ENCODE data around the gene IGFL2.
"Not testable (repeated sequence)": the region's sequence is repeated elsewhere in the genome, so short reads cannot be mapped to it uniquely, and the experiment has no call there.

The IGFL2 gene

DNA sequence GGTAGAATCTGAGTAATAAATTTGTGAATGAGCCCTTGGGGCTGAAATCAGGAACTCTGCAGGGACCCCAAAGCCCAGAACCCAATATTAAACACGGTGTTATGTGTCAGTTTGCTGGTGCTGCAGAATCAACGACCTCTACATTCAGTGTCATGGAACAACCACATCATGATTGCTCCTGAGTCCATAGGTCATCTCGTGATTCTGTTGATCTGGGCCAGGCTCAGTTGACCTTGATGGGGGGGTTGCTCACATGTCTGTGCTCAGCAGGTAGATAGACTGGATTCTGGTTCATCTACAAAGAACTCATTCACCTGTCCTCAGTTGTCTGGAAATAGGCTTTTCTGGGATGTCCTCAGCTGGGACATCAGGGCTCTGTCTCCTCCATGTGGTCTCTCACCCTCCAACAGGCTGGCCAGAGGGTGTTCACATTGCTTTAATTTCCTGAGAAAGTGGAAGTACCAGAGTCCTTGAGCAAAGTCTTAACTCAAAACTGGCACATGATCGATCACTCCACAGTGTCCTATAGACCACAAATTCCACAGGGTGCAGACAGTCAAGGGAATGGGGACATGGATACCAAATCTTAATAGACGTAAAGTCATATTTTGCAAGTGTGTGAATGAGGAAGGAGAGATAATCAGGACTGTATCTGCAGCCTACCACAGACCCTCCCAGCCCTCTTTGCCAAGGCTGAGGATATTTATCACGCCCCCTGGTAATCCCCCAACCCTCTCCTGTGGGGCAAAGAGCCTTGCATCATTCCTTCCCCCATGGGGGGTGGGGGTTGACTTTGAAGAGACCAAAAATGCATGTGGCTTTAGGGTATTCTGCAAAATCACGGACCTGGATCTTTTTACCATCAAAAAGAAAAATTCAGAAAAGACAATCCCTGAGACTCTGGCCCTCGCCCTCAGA, 42.2 kb downstream of the IGFL2 start:
- no peak for DNase-seq (ENCODE audit: low read depth in 2 of 2, low spot score in 1 of 2)

- DNase-seq (ENCODE audit: low read depth in 2 of 2, low spot score in 1 of 2) = no peak
These were observed 43.3 kb downstream of the IGFL2 start for GRCh38 chr19:46191356-46191755.

DNA sequence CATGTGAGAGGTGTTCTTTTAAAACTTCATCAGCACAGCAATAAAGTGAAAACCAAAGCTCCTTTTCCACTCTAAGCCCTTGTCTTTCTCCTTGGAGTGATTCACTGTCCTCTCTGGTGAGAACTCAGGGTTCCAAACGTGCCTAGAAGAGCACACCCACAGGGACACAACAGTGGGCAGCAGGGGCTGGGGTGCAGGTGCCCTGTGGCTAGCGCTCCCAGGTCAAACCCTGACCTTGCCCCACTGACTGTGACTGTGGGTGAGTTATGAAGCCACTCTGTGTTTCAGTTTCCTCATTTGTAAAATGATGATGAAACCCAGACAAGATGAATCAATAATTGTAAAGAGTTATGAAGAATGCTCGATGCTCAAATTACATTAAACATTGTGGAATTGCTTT, 43.9 kb downstream of the IGFL2 start:
- no peak for DNase-seq (ENCODE audit: low read depth in 2 of 2, low spot score in 1 of 2)

DNA sequence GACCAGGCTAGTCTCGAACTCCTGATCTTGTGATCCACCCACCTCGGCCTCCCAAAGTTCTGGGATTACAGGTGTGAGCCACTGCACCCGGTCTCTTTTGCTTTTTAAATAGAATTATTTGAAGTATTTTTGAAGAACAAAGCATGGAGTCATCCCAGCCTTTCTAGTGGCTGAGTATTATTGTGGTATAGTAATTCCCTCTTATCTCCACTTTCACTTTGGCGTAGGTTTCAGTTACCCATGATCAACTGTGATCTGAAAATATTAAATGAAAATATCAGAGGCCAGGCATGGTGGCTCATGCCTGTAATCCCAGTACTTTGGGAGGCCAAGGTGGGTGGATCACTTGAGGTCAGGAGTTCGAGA, 44.6 kb downstream of the IGFL2 start:
- DNase-seq (ENCODE audit: low read depth in 2 of 2, low spot score in 1 of 2) = not testable (repeated sequence)

DNA sequence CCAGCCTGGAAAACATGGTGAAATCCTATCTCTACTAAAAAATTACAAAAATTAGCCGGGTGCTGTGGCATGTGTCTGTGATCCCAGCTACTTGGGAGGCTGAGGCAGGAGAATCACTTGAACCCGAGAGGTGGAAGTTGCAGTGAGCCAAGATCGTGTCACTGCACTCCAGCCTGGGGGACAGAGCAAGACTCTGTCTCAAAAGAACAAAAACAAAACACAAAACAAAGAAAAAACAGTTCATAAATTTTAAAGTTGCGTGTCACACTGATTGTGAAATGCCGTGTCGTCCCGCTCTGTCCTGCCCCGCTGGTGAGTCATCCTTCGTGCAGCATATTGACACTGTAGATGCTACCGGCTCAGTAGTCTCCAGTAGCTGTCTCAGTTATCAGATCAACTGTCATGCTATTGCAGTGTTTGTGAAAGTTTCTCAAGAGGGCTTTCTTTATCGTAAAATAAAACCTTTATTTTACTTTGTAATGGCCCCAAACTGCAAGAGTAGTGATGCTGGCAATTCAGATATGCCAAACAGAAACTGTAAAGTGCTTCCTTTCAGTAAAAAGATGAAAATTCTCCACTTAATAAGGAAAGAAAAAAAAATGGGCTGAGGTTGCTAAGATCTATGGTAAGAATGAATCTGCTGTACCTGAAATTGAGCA, 45.1 kb downstream of the IGFL2 start:
- DNase-seq (ENCODE audit: low read depth in 2 of 2, low spot score in 1 of 2) = no peak

GRCh38 chr19:46193678-46194077, 45.6 kb downstream of the IGFL2 start:
- no peak for DNase-seq (ENCODE audit: low read depth in 2 of 2, low spot score in 1 of 2)

DNA sequence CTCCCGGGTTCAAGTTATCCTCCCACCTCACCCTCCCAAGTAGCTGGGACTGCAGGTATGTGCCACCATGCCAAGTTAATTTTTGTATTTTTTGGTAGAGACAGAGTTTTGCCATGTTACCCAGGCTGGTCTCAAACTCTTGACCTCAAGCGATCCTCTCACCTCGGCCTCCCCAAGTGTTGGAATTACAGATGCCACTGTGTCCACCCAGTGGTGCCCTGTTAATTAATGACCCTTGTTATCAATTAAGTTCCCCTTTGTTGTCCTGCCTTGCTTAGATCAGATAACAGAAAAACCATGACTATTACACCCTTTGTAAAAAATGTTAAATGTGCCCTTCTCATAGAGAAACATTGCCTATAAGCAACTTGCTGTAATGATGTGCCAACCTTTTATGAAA, 47.1 kb downstream of the IGFL2 start:
- DNase-seq (ENCODE audit: low read depth in 2 of 2, low spot score in 1 of 2) = no peak

DNA sequence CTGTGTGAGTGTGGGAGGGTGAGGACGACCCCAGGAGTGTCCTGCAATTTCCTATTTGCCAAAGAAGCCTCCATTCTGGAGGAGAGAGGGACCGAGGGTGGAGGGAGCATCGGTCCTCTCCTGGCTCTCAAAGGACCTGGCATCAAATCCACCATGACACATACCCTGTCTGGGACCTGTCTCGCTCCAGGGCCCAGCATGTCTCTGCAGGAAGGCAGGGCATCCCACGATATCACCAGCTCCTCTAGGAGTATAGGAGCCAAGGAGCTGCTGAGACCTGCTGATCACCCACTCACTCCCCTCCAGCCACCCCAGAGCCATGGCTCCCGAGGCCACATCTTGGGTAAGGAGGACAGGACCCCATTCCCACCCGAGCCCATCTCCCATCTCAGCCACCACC, 47.9 kb downstream of the IGFL2 start:
- not testable (repeated sequence) for DNase-seq (ENCODE audit: low read depth in 2 of 2, low spot score in 1 of 2)

- no peak for DNase-seq (ENCODE audit: low read depth in 2 of 2, low spot score in 1 of 2)
These were observed 48.5 kb downstream of the IGFL2 start for GRCh38 chr19:46196410-46197124.

DNA sequence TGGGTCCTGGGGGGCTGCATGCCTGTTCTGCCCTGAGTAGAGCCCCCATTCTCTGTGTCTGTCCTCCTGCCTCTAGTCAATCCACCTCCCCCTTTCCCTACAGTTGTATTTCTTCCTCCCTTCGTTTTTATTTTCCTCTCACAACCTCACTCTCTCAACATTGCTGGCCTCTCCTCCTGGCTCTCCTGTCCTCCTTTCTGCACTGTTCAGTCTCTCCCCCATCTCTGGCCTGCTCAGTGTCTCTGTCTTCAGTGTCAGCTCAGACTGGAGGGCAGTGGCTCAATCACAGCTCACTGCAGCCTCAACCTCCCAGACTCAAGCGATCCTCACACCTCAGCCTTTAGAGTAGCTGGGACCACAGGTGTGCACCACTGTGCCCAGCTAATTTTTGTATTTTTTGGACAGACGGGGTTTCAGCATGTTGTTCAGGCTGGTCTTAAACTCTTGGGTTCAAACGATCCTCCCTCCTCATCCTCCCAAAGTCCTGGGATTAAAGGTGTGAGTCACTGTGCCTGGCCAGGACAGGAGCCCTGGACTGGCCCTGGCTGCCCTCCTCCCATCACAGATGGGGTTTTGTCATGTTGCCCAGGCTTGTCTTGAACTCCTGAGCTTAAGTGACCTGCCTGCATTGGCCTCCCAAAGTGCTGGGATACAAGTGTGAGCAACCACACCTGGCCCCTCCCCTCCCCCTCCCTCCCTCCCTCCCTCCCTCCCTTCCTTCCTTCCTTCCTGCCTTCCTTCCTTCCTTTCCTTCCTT, 49.5 kb downstream of the IGFL2 start:
- DNase-seq (ENCODE audit: low read depth in 2 of 2, low spot score in 1 of 2) = no peak

DNA sequence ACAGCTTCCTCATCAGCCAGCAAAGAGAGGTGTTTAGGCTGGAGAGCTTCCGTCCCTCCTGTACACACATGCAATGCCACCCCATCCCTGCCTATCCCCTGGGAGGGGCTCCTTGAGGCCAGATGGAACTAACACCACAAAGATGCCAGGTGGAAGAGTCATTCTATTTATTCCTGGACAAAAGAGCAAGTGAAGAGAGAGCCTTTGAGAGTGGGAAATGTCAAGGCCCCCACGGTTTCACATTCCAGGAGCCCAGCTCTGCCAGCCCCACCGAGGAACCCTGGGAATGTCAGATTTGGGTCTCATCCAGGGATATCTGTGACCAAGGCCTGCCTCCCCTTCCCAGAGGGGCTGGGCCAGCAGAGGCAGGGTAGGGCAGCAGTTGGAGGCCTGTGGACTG, 50.7 kb downstream of the IGFL2 start:
- no peak for DNase-seq (ENCODE audit: low read depth in 2 of 2, low spot score in 1 of 2)

DNA sequence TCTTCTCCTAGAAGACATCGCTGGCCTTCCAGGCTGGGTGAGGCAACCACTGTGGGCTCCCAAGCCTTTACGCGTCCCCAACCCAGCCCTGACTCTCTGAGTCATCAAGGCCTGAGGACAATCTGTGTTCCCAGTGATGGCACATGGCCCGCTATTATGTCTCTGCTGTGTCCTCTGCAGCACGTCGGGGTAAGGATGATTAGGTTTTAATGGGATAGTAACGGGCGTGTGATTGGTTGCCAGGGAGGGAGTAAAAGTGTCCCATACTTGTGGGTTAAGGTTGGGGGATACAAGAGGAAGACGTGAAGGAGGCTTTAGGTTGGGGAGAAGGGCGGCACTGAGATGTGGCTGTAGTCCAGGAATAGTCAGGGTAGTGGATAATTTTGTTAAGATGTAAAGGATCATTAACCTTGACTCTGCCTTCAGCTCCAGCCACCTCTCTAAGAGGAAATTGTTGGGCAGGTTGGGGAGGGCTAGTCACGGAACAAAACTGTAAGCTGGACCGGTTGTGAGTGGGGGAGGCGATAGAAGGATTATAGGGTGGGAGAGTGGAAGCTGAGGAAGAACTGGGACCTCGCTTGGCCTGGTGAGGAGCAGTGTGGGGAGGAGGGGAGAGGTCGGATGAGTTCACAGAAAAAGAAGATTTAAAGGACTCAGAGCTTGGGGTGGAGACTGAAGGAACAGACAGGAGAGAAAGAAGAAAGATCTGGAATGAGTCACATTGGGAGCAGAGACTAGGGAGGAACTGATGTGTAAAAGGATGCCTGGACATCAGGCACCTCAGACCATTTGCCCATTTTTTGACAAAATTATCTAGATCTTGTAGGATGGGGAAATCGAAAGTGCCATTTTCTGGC, 53.6 kb downstream of the IGFL2 start:
- no peak for DNase-seq (ENCODE audit: low read depth in 2 of 2, low spot score in 1 of 2)

- no peak for DNase-seq (ENCODE audit: low read depth in 2 of 2, low spot score in 1 of 2)
These were observed 54.4 kb downstream of the IGFL2 start for GRCh38 chr19:46202426-46202825.

- DNase-seq (ENCODE audit: low read depth in 2 of 2, low spot score in 1 of 2) = no peak
These were observed 55.1 kb downstream of the IGFL2 start for GRCh38 chr19:46202872-46203860.

DNA sequence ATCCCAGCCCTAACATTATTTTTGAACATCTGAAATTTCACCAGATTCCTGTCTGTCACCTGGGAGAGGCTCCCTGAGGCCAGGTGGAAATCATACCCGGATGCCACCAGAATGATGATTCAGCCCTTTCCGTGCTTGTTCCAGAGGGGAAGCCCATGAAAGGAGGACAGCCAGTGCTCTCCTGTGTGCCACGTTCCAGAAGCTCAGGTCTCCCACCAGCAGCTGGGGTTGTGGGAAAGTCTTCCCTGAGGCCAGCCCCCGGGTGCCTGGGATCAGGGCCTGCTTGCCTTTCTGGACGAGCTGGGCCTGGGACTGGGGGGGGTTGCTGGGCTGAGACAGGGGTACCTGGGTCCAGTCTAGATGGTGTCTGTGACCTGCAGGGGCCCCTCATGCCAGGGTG, 56.0 kb downstream of the IGFL2 start:
- DNase-seq (ENCODE audit: low read depth in 2 of 2, low spot score in 1 of 2) = no peak

DNA sequence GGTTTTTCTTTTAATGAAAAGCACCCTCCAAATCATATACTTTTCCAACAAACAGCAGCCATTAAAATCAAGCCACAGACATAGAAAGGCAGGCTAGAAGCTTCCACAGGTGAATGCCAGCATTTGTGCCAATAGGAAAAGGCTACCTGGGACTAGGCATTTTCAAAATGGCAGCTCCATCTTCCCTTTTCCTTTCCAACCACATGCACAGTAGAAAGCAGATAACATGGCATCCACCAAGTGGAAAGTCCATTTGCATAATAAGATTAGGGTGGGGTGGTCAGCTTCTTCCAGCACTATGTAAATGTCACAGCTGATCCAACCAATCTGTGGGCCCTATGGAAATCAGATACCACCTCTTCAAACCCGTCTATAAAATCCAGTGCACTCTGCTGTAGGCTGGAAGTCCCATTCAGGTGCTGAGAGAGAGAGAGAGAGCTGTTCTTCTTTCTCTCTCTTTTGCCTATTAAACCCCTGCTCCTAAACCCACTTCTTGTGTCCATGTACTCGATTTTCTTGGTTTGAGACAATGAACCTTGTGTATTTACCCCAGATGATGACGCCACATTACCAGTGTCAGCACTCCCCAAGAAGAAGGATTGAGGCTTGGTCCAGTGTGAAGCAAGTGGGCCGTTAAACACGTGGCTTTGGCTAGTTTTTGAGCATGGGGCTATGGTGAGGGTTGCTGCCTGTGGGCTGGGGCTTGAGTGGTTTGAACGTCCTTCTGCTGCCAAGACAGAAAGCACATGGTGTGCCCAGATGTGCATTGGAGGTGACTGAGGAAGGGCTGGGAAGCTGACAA, 57.3 kb downstream of the IGFL2 start:
- no peak for DNase-seq (ENCODE audit: low read depth in 2 of 2, low spot score in 1 of 2)

- DNase-seq (ENCODE audit: low read depth in 2 of 2, low spot score in 1 of 2) = no peak
These were observed 58.1 kb downstream of the IGFL2 start for GRCh38 chr19:46206176-46206575.

GRCh38 chr19:46206682-46207081, 58.6 kb downstream of the IGFL2 start:
- no peak for DNase-seq (ENCODE audit: low read depth in 2 of 2, low spot score in 1 of 2)
